Lung (tissue), 12 donors: ENCODE results near the gene PCDHA10. TPM values are rescaled to one million over a fixed set of nuclear protein-coding genes. Genes with fewer than 3 reads are reported as not detected.

Experiments used
- ATAC-seq: fragments of 200-7000 bp; cut with Tn5 transposase; one replicate; pipeline ENCODE4 v1.9.1; 2020; ENCODE audit warnings: moderate number of reproducible peaks; ENCODE audit not compliant: insufficient read depth, low FRiP score
- DNase-seq, 3 donors: peaks; one replicate each; pipeline ENCODE4 v3.0.0-alpha.2; 2013 to 2017
- H3K27ac ChIP-seq, 2 donors: one replicate each; pipeline ENCODE4 v1.5.1; 2013; ENCODE audit warnings: mild to moderate bottlenecking in 2 of 2, moderate library complexity in 2 of 2, control low read depth in 1 of 2, inconsistent platforms in 1 of 2, low read depth in 1 of 2, low read length in 1 of 2
- H3K27me3 ChIP-seq, 3 donors: one replicate each; pipeline ENCODE4 v1.5.1; 2013; ENCODE audit warnings: low read length in 2 of 3; ENCODE audit not compliant: control insufficient read depth in 3 of 3, insufficient read depth in 3 of 3
- H3K36me3 ChIP-seq, 4 donors: one replicate each; pipeline ENCODE4 v1.5.1; 2013; ENCODE audit warnings: low read length in 4 of 4, mild to moderate bottlenecking in 1 of 4, moderate library complexity in 1 of 4; ENCODE audit not compliant: control insufficient read depth in 4 of 4, insufficient read depth in 4 of 4
- H3K4me1 ChIP-seq, 5 donors: one replicate each; pipeline ENCODE4 v1.5.1; 2013; ENCODE audit warnings: low read length in 5 of 5, mild to moderate bottlenecking in 2 of 5, moderate library complexity in 1 of 5; ENCODE audit not compliant: control insufficient read depth in 5 of 5, insufficient read depth in 5 of 5
- H3K4me3 ChIP-seq: one replicate; pipeline ENCODE4 v1.5.1; 2013; ENCODE audit warnings: mild to moderate bottlenecking, control low read depth, moderate library complexity
- H3K9ac ChIP-seq, 2 donors: one replicate each; pipeline ENCODE4 v1.5.1; 2013; ENCODE audit warnings: low read length in 2 of 2, control low read depth in 1 of 2; ENCODE audit not compliant: insufficient read depth in 1 of 2
- H3K9me3 ChIP-seq, 4 donors: one replicate each; pipeline ENCODE4 v1.5.1; 2013; ENCODE audit warnings: low read length in 3 of 4, mild to moderate bottlenecking in 1 of 4, moderate library complexity in 1 of 4; ENCODE audit not compliant: control insufficient read depth in 4 of 4, insufficient read depth in 3 of 4
- WGBS, 2 donors: extraction: QIAGEN DNeasy Blood & Tissue Kit; methylation state at CpG; one replicate each; pipeline ENCODE4 v1.1.7; 2013; 5-methylcytosine and 5-hydroxymethylcytosine counted together
- polyA plus RNA-seq, 2 donors: library from polyadenylated mRNA; stranded (reverse); fragments of 200-250 nt; gene quantifications; one replicate each; pipeline ENCODE4 v1.2.1, GENCODE V29; 2013
- total RNA-seq, 2 donors: library from RNA; depleted of rRNA in 1 of 2; stranded (reverse); fragments of >200 nt in 1 of 2; gene quantifications; one replicate each; pipeline ENCODE4 v1.2.1, GENCODE V29; 2014 to 2021
- TF ChIP-seq, protein P1 (sequence below): IDR thresholded peaks from 2 replicates; pipeline ENCODE4 v1.5.1; 2012; ENCODE audit warnings: mild to moderate bottlenecking; ENCODE audit errors: control extremely low read depth, extremely low read depth
- donor health status: control.
- donor health status: control.
- donor health status: Bipolar disorder and iron deficiency.
- donor health status: healthy.
- donor health status: DM: yes; HTN: yes; CAD: no.

PCDHA10 gene
- total and polyA plus RNA-seq, 4 donors, result 0.02 to 1.6 (median 0.30) TPM

DNA sequence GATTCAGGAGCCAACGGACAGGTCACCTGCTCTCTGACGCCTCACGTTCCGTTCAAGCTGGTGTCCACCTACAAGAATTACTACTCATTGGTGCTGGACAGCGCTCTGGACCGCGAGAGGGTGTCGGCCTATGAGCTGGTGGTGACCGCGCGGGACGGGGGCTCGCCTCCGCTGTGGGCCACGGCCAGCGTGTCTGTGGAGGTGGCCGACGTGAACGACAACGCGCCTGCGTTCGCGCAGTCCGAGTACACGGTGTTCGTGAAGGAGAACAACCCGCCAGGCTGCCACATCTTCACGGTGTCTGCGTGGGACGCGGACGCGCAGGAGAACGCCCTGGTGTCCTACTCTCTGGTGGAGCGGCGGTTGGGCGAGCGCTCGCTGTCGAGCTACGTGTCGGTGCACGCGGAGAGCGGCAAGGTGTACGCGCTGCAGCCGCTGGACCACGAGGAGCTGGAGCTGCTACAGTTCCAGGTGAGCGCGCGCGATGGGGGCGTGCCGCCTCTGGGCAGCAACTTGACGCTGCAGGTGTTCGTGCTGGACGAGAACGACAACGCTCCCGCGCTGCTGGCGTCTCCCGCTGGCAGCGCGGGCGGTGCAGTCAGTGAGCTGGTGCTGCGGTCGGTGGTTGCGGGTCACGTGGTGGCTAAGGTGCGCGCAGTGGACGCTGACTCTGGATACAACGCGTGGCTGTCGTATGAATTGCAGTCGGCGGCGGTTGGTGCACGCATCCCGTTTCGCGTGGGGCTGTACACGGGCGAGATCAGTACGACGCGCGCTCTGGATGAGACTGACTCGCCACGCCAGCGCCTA lies 1.7 kb downstream of the PCDHA10 start:
- no peaks in the 10 kb centered on the region for H3K36me3 ChIP-seq
- H3K27me3 ChIP-seq, result no peaks in the 10 kb centered on the region
- H3K4me1 ChIP-seq, result no peaks in the 10 kb centered on the region
- no peak for DNase-seq
- H3K4me3 ChIP-seq, result no peak overlapping the region
- H3K9ac ChIP-seq, result no peak overlapping the region
- ATAC-seq, result no peak
- TF ChIP-seq, protein P1, sequence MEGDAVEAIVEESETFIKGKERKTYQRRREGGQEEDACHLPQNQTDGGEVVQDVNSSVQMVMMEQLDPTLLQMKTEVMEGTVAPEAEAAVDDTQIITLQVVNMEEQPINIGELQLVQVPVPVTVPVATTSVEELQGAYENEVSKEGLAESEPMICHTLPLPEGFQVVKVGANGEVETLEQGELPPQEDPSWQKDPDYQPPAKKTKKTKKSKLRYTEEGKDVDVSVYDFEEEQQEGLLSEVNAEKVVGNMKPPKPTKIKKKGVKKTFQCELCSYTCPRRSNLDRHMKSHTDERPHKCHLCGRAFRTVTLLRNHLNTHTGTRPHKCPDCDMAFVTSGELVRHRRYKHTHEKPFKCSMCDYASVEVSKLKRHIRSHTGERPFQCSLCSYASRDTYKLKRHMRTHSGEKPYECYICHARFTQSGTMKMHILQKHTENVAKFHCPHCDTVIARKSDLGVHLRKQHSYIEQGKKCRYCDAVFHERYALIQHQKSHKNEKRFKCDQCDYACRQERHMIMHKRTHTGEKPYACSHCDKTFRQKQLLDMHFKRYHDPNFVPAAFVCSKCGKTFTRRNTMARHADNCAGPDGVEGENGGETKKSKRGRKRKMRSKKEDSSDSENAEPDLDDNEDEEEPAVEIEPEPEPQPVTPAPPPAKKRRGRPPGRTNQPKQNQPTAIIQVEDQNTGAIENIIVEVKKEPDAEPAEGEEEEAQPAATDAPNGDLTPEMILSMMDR, result no peak
- peaks cover 0 to 9% (median 4%) of the 10 kb centered on the region in 4 donors for H3K9me3 ChIP-seq
- no peak overlapping the region for H3K27ac ChIP-seq
- WGBS, 2 donors, result 58% methylated on average over 68 of the region's 94 CpGs; no CpG with 5 or more reads in 1 of the 2 donors

DNA sequence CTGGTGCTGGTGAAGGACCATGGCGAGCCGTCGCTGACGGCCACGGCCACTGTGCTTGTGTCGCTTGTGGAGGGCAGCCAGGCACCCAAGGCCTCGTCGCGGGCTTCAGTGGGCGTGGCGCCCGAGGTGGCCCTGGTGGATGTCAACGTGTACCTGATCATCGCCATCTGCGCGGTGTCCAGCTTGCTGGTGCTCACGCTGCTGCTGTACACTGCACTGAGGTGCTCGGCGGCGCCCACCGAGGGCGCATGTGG lies 2.2 kb downstream of the PCDHA10 start:
- no peak for DNase-seq
- TF ChIP-seq, protein P1, result no peak
- Histone ChIP-seq H3K4me3 (no peak overlapping the region), H3K36me3 (no peaks in the 10 kb centered on the region), H3K4me1 (no peaks in the 10 kb centered on the region), H3K27ac (no peak overlapping the region), H3K9me3 (peaks cover 0 to 14% (median 4%) of the 10 kb centered on the region in 4 donors), H3K27me3 (peaks cover 0 to under 1% (median 0%) of the 10 kb centered on the region in 3 donors), H3K9ac (no peak overlapping the region)
- 55% methylated on average over 21 of the region's 22 CpGs; no CpG with 5 or more reads in 1 of the 2 donors for WGBS, 2 donors
- no peak for ATAC-seq

DNA sequence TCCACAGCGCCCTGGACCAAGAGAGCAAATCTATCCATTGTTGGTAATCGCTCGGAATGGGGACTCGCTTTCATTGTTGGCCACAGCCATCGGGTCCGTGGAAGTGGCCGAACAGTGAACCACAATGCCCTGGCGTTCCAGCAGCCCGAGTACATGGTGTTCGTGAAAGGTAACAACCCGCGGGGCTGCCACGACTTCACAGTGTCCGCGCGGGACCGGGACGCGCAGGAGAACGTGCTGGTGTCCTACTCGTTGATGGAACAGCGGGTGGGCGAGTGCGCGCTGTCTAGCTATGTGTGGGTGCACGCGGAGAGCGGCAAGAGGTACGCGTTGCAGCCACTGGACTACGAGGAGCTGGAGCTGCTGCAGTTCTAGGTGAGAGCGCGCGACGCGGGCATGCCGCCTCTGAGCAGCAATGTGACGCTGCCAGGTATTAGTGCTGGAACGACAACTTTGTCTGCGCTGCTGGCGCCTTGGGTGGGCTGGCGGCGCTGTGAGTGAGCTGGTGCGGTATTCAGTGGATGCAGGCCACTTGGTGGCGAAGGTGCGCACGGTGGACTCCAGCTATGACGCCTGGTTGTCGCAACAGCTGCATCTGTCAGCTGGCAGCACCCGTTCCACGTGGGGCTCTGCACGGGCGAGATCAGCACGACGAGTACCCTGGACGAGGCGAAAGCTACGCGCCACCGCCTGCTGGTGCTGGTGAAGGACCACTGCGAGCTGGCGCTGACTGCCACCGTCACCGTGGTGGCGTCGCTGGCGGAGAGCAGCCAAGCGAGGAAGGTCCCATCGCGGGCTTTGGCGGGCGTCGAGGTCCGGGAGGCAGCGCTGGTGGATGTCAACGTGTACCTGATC lies 7.0 kb downstream of the PCDHA10 start:
- TF ChIP-seq, protein P1, result no peak
- H3K4me3 ChIP-seq, result no peak overlapping the region
- H3K36me3 ChIP-seq, result no peaks in the 10 kb centered on the region
- DNase-seq, result no peak
- H3K9me3 ChIP-seq, result peaks cover 0 to 18% (median 2%) of the 10 kb centered on the region in 4 donors
- WGBS, 2 donors, result 43 to 49% methylated on average over 76 of the region's 76 CpGs
- H3K27me3 ChIP-seq, result peaks cover 0 to 3% (median 0%) of the 10 kb centered on the region in 3 donors
- H3K9ac ChIP-seq, result no peak overlapping the region
- H3K4me1 ChIP-seq, result no peaks in the 10 kb centered on the region
- H3K27ac ChIP-seq, result no peak overlapping the region
- no peak for ATAC-seq
